LNCAP (cell line): ENCODE measurements around the gene CCDC34.

Experiments used
- TF ChIP-seq, protein P1 (sequence below): fragments of 450-650 bp; IDR thresholded peaks from 2 replicates; pipeline ENCODE4 v1.5.1; 2017; ENCODE audit warnings: mild to moderate bottlenecking

The CCDC34 gene

DNA sequence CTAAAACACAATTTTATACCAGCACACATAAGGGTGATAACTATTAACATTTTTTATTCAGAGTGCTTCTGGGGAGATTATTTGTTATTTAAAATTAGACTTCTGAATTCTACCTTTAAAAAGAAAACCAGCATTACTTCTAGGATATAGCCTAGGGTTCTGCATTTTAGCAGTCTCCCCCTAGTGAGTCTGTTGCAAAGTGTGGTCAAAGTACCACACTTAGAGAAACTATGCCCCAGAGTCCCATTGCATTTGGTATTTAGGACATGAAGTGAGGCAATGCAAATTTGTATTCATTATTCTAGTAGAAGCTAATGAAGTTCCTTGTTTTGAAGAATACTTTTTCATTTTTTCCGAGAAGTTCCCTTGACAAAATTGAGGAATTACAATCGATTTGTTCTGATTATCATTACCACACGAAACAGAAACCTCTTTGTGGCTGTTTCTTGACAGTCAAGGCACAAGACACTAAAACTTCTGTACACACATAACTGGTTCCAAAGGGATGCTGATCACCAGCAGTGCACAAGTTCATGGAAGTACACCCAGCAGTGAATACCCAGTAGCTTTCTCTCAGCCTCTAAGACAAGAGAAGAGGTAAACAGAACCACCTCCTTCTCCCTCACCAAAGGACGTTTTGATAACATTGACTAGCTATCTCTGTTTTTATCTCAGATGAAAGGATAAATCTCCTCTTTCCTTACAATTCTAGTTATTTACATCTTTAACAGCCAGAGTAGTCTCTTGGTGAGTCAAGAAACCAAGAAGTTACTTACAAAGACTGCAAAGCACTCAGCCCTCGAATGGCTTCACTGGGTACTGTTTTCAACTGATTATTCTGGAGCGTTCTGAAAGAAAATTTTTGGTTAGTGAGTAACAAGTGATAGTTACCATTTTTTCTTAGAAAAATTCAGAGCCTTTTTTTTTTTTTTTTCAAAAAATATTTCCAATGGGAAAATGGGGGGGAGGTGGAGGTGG is 27.6 kb upstream of the CCDC34 start:
- TF ChIP-seq, protein P1, sequence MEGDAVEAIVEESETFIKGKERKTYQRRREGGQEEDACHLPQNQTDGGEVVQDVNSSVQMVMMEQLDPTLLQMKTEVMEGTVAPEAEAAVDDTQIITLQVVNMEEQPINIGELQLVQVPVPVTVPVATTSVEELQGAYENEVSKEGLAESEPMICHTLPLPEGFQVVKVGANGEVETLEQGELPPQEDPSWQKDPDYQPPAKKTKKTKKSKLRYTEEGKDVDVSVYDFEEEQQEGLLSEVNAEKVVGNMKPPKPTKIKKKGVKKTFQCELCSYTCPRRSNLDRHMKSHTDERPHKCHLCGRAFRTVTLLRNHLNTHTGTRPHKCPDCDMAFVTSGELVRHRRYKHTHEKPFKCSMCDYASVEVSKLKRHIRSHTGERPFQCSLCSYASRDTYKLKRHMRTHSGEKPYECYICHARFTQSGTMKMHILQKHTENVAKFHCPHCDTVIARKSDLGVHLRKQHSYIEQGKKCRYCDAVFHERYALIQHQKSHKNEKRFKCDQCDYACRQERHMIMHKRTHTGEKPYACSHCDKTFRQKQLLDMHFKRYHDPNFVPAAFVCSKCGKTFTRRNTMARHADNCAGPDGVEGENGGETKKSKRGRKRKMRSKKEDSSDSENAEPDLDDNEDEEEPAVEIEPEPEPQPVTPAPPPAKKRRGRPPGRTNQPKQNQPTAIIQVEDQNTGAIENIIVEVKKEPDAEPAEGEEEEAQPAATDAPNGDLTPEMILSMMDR = no peak

DNA sequence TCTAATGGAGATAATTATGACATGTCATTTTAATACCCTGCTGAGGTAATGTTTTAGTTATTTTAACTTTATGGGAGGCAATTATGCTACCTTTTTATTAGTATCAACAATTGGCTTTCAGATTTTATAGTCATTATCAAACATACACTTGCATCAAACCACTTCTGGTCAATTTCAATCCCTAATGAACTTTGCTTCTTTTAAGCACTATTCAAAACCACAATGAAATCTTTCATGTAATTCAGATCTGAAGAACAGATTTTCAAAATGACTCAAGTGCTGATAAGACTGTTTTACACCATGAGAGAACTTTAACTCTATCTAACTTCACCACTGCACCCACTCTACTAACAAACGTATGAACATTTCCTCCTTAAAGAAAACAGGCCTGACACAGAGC is 25.9 kb upstream of the CCDC34 start:
- TF ChIP-seq, protein P1 = no peak

DNA sequence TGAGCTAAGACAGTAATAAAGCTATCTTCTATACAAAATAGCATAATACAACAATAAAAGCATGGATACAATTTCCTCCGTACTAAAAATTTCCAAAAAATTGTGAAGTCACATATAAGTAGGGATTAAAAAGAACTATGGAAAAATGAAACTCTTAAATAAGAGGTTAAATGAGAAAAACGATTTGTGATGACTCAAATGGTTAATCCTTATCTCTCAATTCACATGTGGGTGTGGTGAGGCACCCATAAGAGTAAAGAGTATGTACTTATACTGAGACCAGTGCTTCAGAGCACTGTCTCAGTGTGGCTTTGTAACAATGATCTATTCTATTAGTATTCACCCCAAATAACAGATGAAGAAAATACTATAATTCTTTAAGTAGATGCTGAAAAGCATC is 25.0 kb upstream of the CCDC34 start:
- TF ChIP-seq, protein P1 = no peak

DNA sequence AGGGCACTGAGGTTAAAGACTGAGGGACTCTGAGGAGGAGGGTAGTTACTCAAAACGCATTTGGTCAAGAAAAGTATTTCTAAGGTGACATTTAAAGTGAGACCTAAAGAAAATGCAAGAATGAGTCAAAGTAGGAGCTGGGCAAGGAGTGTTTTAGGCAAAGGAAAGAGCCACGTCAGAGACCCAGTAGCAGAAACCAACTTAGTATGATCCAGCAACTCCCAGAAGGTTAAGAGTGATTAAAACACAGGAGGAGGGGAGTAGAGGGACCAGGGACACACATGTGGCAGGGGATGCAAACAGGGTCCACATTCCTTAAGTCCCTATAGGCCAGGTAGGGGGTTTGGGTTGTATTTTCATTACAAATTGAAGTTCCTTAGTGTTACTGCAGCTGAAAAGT is 24.3 kb upstream of the CCDC34 start:
- TF ChIP-seq, protein P1 = no peak

DNA sequence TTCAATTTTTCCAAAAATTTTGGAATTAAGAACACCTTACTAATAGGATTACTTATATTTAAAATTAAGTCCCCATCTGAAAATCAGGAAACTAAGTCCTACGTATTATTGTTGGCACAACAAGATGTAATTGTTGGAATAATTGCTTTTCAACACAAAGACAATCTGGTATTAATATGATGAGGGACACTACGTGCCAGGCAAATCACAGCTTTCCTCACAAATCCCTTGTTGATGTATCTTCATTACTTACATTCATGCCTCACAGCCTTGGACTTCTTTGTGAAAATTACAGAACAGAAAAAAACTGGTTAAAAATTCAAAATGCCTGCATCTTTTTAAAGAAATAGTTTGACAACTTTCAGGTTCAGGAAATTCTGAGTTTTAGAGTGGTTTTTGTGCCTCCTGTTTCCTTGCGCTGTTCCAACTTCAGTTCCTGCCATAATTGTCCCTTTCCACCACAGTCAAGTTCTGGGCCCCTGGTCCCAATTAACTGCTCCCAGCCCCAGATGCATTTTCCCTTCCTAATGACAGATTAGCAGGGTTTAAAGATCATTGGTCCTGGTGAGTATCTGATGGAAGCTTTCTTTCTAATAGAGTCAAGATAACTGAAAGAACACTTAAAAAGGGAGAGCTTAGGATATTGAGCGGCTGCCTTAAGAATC is 23.3 kb upstream of the CCDC34 start:
- TF ChIP-seq, protein P1 = no peak

DNA sequence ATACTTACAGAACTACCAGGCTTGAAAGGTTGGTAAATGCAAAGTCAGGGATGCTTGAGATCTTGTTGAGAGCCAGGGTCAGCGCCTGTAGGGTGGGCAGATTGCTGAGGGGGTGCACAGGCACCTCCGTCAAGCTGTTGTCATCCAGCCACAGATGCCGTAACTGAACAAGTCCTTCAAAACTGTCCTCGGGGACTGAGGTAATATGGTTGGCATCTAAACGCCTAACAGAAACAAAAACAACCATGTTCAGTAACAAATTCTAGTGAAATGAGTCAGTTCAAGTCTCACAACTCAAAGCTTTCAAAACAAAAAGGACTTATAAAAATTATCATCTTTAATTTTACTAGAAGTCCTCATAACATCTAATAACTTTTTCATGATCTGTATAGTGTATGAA is 22.2 kb upstream of the CCDC34 start:
- TF ChIP-seq, protein P1 = no peak

DNA sequence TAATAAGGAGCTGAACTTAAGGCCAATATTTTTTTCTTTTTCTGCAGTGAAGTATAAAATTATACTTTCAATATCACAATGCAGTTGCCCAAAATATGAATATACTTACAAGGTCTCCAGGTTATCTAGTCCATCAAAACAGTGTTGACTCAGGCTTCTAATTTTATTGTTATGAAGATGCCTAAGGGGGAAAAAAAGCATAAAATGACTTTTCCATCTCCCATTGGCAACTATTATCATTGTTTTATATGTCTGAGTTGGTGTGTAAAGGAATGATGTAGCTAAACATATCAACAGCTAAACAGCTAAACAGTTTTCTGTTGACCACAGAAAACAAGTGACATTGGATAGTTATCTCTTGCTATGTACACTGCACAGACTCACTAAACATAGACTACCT is 21.2 kb upstream of the CCDC34 start:
- TF ChIP-seq, protein P1 = no peak
